ENCODE results near the gene LRIG1. TPM values are rescaled to one million over a fixed set of nuclear protein-coding genes. Genes with fewer than 3 reads are reported as not detected.

LRIG1 gene
- total RNA-seq, 1 donor from 2014 or later: 30.2 TPM

- peak overlapping the region; percentile 72 for H3K27ac Mint-ChIP-seq (ENCODE audit: unreplicated experiment)
- H3K4me3 Mint-ChIP-seq (ENCODE audit: unreplicated experiment): no peak overlapping the region
- no peaks in the 10 kb centered on the region for H3K36me3 Mint-ChIP-seq (ENCODE audit: unreplicated experiment)
- TF ChIP-seq, protein P1, sequence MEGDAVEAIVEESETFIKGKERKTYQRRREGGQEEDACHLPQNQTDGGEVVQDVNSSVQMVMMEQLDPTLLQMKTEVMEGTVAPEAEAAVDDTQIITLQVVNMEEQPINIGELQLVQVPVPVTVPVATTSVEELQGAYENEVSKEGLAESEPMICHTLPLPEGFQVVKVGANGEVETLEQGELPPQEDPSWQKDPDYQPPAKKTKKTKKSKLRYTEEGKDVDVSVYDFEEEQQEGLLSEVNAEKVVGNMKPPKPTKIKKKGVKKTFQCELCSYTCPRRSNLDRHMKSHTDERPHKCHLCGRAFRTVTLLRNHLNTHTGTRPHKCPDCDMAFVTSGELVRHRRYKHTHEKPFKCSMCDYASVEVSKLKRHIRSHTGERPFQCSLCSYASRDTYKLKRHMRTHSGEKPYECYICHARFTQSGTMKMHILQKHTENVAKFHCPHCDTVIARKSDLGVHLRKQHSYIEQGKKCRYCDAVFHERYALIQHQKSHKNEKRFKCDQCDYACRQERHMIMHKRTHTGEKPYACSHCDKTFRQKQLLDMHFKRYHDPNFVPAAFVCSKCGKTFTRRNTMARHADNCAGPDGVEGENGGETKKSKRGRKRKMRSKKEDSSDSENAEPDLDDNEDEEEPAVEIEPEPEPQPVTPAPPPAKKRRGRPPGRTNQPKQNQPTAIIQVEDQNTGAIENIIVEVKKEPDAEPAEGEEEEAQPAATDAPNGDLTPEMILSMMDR (IDR thresholded peaks at IDR 0.05; ENCODE audit: partially characterized antibody, unreplicated experiment): no peak
- no peak for DNase-seq
- H3K9me3 Mint-ChIP-seq (ENCODE audit: unreplicated experiment): peaks cover 3% of the 10 kb centered on the region
- H3K27me3 Mint-ChIP-seq (ENCODE audit: unreplicated experiment): peaks cover 2% of the 10 kb centered on the region
- H3K4me1 Mint-ChIP-seq (ENCODE audit: low read depth, unreplicated experiment): peaks cover 40% of the 10 kb centered on the region
Observed at GRCh38 chr3:66464512-66464894, 36.3 kb downstream of the LRIG1 start.

DNA sequence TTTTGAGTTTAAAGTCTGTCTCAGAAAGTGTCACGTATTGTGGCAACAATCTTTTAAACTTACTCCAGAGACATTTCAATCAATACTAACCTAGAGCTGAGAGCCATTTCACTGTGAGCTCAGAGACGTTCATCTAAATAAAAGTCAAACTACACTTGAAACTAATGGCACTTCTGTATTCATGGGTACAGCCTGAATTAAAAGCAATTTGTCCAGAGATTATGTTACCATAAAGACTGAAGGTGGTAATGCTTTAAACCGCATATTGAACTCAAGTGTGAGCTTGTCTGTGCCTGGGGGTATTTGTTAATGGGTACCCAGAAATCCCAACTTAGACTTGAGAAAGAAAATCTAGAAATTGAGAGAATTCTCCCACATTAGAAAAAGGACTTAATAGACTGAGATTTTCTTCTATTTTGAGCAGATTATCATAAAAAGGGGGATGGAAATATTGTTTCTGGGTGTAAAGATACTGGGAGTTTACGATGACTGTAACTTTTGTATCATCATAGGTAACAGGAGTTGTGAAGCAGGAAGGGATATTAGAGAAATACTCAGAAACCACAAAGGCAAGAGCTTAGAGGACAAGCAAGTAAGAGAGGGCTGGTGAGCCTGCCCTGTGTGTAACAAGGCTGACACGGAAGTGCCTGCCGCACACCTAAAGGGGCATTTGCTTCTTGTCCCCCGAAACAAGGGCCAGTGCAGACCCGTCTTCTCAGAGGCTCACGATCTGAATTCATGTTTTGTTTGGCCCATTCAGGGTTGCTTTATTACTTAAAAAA lies 36.9 kb downstream of the LRIG1 start:
- Mint-ChIP-seq H3K4me3 (ENCODE audit: unreplicated experiment) (peak overlapping the region; percentile 8), H3K27ac (ENCODE audit: unreplicated experiment) (peak overlapping the region; percentile 72), H3K36me3 (ENCODE audit: unreplicated experiment) (no peaks in the 10 kb centered on the region), H3K27me3 (ENCODE audit: unreplicated experiment) (peaks cover 2% of the 10 kb centered on the region), H3K9me3 (ENCODE audit: unreplicated experiment) (peaks cover 3% of the 10 kb centered on the region), H3K4me1 (ENCODE audit: low read depth, unreplicated experiment) (peaks cover 40% of the 10 kb centered on the region)
- no peak for DNase-seq
- TF ChIP-seq, protein P1 (IDR thresholded peaks at IDR 0.05; ENCODE audit: partially characterized antibody, unreplicated experiment): no peak

DNA sequence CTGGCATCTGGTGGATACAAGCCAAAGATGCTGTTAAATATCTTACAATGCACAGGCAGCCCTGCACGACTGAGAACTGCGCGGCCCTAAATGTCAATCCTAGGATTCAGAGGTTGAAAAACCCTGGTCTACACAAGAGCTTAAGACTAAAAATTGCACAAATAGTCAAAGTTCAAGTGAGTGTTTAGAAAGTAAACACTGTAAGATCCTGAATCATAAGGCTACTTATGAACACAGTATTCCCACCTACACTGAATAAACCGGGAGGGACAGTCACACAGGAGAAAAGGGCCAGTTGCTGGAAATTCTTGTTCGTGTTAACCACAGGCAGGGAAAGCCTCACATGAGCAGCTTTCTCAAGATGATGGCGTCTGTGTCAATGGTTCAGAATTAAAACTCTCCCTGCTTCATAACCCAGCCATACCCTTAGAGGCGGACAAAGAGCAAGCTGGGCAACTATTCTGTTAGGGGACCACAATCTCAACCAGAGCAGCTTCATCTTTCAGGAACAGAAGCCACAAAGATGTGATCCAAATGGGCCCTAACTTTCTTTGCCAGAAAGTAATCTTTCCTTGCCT lies 37.7 kb downstream of the LRIG1 start:
- H3K27ac Mint-ChIP-seq (ENCODE audit: unreplicated experiment): peak overlapping the region; percentile 55

DNA sequence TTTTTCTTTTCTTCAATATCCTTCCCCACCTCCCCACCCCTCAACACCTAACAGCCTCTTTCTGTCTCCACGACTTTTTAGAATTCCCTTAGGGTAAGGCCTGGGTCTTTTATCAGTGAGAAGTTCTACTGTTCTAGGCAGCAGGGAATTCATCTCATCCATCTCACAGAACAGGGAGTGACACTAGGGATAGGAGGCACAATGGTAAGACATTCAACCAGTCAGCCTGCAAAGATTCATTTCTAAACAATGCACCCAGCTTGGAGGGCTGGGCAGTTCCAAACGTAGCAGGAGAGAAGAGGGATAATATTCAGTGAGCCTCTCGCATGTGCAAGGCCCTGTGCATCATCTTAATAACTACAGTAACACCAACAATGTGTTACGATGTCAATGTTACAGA lies 43.6 kb downstream of the LRIG1 start:
- Mint-ChIP-seq H3K36me3 (ENCODE audit: unreplicated experiment) (no peaks in the 10 kb centered on the region), H3K27me3 (ENCODE audit: unreplicated experiment) (peaks cover 2% of the 10 kb centered on the region), H3K27ac (ENCODE audit: unreplicated experiment) (peak overlapping the region; percentile 91), H3K4me1 (ENCODE audit: low read depth, unreplicated experiment) (peaks cover 41% of the 10 kb centered on the region), H3K4me3 (ENCODE audit: unreplicated experiment) (peak overlapping the region; percentile 57), H3K9me3 (ENCODE audit: unreplicated experiment) (peaks cover 9% of the 10 kb centered on the region)
- TF ChIP-seq, protein P1 (IDR thresholded peaks at IDR 0.05; ENCODE audit: partially characterized antibody, unreplicated experiment): no peak
- DNase-seq: no peak

More for the DNA sequence above, 37.7 kb downstream of the LRIG1 start:
- Mint-ChIP-seq H3K36me3 (ENCODE audit: unreplicated experiment) (no peaks in the 10 kb centered on the region), H3K4me1 (ENCODE audit: low read depth, unreplicated experiment) (peaks cover 39% of the 10 kb centered on the region), H3K9me3 (ENCODE audit: unreplicated experiment) (peaks cover 3% of the 10 kb centered on the region), H3K4me3 (ENCODE audit: unreplicated experiment) (no peak overlapping the region), H3K27me3 (ENCODE audit: unreplicated experiment) (peaks cover 2% of the 10 kb centered on the region)
- DNase-seq: no peak
- TF ChIP-seq, protein P1 (IDR thresholded peaks at IDR 0.05; ENCODE audit: partially characterized antibody, unreplicated experiment): no peak

DNA sequence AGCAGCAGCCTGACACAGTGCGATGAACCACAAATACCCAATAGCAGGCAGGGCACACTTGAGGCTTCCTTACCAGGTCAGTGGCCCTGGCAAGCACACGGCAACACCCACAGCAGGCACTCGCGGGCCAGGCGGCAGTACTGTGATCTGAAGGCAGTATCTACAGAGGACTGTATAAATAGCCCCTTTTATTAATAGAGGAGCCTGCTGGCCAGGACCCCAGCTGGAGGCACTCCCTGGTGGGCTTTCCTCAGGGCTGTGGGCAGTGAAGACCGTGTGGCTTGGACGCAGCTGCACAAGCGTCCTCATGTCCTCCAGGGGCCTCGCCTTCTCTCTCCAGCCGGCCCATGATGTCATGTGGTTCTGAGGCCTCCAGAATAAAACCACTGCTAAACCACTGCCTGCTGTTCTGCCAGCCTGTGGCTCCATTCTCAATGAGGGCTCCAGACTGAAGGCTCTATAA lies 44.1 kb downstream of the LRIG1 start:
- Mint-ChIP-seq H3K9me3 (ENCODE audit: unreplicated experiment) (peaks cover 9% of the 10 kb centered on the region), H3K27ac (ENCODE audit: unreplicated experiment) (peak overlapping the region; percentile 91), H3K4me1 (ENCODE audit: low read depth, unreplicated experiment) (peaks cover 43% of the 10 kb centered on the region), H3K4me3 (ENCODE audit: unreplicated experiment) (no peak overlapping the region), H3K36me3 (ENCODE audit: unreplicated experiment) (no peaks in the 10 kb centered on the region), H3K27me3 (ENCODE audit: unreplicated experiment) (peaks cover 2% of the 10 kb centered on the region)
- DNase-seq: peak; percentile 86
- TF ChIP-seq, protein P1 (IDR thresholded peaks at IDR 0.05; ENCODE audit: partially characterized antibody, unreplicated experiment): no peak
